COLO668 (cell line): ENCODE results near the gene MRPS6.

Experiments
- DNase-seq: peaks from one replicate; lab custom pipeline; 2025; ENCODE audit not compliant: unreplicated experiment; lab: John Stamatoyannopoulos, UW

The MRPS6 gene

DNA sequence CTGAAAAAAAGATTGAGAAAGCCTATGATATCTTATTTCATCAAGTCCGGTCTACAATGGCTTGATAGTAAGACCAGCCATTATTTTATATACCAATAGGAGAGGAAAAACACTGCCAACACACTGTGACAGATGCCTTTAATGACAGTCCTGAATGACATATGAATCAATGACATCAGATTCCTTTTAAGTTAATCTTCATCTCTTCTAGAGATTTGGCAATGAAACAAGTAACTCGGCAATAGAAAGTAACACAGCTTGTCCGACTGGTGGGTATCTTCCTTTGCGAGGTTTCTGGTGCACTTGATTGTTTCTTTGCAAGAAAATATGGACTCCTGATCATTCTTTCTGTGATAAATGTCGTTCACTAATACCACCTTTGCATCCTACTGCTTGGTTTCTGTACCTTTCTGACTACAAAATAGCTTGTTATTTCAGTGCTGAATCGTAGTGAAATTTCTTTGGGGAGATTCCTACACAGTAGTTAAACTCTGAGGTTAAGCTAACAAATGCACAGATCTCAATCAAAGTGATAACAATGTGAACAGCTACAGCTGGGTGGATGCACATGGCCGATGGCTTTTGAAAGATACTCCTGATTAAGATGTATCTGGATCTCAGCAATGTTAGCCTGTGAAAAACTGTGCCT is 104.7 kb downstream of the MRPS6 start:
- DNase-seq: no peak

DNA sequence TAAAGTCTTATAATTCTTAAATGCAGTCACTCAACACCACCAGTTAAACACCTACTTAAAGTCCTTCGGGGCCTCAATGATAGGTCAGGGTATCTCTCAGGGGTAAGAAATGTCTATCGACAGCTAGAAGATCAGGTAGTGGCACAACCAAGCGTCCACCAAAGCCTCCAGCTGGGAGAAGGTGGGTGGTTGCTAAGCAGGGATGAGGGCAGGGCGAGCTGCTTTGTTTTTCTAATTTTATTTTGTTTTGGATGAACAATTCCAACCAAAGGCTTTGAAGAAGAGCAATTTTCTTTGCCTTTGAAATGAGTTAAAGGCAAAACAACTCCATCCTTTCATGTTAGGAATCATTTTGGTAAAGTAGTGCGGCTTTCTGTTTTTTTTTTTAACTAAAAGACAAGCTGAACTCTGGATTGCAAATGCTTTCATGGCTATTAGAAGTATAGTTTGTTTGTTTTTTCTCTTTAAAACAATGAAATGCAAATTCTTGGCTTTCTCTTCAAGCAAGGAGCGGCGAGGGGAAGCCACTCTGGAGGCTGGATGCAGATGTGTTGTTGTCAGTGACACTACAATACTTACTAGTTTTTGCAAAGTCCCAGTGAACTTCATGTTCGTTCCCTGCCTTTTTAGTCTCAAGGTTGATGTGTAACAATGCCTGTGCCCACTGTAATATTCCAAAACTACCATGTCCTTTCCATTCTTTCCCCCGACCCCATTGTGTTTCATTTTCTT is 106.0 kb downstream of the MRPS6 start:
- DNase-seq: no peak

DNA sequence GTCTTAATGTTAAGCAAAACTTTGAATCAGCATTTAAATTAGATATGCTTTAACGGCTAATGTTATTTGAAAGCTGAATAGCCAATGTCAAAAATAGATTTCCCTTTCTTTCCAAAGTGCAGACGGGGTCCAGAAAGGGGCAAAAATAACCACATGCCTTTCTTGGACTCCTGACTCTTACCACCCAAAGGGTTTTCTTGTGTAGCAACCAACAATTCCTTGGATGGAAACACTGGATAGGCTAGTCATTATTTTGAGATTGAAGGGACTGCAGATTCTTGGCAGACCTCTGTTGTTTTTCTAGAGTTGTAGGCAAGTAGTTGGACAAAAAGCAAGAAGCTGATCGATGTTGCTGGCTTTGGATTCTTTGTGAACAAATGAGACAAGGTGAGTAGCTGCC is 107.0 kb downstream of the MRPS6 start:
- no peak for DNase-seq

DNA sequence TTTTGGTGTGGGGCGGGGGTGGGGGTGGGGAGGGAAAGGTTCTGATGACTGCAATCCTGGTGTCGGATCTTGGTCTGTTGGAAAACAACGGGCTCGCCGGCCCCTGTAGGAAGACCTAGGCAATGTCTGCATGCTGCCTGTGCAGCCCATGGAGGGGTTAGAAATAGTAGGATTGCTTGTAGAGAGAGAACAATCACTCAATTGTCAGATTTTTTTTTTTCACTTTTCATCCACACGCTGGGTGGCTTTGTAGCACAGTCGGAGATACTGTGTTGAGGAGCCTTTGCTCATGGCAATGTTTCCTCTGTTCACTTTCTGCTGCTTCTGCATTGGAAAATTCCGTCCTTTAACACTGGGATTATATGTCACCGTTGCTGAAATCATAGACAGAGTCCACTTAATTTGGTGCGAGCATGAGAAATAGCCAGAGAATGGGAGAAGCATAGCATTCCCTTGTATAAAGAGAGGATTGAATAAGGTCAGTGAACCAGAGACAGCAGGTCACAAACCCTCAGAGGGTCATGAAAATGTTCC is 107.5 kb downstream of the MRPS6 start:
- DNase-seq: no peak

DNA sequence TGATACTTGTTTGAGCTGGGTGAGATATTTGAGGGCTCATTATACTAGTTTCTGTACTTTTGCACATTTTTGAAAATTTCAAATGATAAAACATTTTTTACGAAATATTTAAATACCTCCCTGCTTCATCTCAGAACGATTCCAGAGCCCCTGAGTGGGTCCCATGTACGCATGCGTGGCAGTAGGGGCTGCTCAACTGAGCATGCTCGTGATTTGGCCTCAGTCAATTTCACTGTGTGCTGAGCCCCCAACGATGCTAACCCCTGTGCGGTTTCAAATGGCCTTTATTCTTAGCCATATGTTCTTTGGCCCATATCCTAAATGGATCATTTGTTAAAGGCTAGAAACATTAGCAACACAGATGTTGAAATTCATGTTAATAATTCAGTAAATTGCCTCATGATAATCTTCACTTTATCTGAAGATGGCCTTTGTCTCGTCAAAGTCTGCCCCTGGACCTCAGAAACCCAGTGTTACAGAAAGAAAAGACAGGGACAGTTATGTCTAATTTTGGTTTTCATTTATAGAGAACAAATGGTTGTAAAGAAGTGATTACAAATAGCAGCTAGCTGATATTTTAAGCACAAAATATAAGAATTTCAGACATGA is 108.2 kb downstream of the MRPS6 start:
- DNase-seq: no peak

DNA sequence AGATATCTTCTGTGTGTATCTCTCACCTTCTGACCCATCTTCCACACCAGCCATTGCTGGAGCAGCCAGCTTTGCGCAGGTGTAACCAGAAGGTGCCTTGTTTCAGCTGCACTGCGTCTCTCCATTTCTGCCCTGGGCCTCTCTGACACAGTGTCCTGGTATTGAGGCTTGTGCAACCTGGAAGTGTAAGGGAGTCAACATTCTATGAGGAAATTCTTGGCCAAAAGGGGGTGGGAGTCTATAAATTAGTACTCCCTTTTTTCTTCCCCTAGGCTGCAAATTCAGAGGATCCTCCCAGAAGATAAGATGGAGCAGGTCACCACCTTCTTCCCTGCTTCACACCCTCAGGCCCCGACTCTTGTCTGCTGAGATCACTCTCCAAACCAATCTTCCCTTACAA is 109.1 kb downstream of the MRPS6 start:
- DNase-seq: no peak

DNA sequence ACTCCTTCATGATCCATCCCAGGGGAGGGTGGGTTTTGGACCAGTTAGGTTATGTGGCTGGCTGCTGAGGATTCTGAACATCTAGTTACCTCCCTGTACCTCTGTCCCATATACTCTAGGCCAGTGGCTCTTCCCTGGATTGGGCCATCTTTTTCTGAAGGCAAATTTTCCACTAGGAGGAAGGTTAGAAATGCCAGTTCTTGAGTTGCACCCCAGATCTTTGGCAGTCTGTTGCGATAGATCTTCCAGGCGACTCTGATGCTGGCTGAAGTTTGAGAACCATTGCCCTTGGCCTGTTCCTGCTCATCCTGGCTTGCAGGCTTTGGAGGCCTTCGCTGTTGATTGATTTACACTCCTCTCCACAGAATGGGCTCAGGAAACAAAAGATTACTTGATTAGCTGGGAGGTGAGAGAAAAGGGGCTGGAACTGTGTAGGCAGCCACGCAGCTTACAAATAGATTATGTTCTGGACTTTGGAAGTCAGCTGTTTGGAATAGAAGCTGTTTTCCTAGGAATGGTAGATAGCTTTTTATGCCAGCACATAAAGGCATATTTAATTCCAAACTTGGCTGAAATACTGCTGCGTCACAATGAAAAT is 110.1 kb downstream of the MRPS6 start:
- DNase-seq: no peak

DNA sequence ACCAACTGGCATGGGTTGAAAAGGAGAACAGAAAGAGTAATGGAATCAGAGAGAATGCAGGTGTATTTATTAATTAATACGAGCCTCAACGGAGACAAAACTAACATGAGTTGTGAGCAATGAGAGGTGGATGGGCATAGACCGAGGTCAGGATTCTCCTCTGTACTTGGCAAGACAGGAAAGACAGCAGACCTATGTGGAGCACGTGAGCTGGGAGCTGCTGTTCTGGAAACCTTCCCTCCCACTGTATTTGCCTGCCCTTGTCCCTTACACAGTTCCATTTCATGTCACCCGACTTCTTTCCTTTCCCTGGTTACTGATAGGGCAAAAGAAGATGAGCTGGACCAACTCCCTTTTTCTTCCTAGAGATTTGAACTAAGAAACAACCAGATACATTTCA is 110.9 kb downstream of the MRPS6 start:
- DNase-seq: no peak

DNA sequence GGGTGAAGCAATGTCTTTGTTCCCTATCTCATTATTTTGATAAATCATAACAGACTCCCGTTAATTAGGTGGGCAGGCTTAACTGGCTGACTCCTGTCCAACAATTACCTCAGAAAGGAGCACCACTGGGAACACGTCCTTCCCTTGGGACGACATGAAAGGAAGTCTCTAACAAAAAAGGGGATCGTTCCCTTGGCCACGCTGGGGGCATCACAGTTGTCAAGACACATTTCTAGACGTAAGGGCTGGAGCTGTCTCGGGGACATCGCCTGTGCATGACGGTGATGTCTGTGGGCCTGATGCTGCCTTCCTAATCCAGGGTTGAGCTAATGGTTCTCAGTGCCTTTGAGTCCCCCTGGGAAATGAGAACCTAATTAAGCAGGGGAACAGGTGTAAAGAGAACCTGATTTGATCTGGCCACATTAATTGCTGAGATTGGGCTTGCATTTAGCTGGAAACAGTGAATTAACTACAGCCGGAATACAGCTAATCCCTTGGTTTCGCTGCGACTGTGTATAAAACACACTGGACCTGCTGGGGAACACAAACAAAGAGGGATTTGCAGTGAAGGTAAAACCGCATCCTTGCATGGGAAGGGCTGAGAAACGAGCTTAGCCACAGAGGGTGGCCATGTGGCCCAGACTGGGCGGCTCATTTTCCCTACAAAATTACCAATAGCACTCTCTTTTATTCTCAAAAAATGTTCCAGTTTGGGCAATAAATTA is 111.8 kb downstream of the MRPS6 start:
- no peak for DNase-seq

DNA sequence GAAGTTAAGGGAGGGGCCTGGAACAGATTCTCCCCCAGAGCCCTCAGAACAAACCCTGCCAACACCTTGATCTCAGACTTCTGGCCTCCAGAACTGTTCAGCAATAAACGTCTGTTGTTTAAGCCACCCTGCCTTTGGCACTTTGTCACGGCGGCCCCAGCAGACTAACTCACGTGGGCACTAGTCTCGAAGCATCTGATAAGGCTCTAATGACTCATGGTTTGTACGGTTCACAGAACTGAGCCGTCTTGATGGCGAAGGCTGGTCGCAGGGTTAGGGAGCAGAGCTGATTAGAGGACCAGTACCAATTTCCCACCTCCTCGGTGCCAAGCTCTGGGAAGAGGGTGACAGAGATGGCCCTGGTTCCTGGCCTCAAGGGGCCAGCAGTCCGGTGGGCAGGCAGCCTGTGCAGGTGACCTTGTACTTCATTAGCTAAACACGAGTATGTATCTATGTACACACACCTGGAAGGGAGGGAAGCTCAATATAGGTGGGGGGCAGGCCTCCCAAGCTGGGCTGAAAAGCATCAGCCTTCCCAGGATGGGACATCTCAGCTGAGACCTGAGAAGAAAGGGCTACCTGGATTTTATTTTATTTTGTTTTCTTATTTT is 112.8 kb downstream of the MRPS6 start:
- no peak for DNase-seq

DNA sequence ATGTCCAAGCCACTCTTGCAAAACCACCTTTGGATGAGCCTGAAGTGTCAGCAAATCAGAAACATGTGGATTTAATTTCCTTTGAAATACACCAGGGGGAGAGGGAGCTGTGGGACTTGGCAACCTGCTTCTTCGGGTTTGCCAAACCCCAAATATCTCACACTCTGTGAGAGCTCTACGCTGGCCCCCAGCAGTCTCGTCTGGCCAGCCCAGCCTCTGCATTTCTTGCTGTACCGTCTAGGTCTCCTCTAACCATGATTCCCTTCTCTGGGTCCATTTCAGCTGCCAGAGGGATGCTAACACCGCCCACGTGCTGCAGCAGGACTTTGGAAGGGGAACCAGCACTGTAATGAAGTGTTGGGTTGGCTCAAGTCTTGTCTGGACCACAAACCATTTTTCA is 114.6 kb downstream of the MRPS6 start:
- no peak for DNase-seq

DNA sequence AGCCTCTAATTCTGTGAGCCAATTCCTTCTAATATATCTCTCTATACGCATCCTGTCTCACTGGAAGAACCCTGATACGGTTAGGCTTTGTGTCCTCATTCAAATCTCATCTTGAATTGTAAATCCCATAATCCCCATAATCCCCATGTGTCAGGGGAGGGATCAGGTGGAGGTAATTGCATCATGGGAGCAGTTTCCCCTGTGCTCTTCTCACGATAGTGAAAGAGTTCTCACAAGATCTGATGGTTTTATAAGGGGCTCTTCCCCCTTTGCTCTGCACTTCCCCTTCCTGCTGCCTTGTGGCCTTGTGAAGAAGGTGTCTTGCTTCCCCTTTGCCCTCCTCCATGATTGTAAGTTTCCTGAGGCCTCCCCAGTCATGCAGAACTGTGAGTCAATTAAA is 116.1 kb downstream of the MRPS6 start:
- no peak for DNase-seq

DNA sequence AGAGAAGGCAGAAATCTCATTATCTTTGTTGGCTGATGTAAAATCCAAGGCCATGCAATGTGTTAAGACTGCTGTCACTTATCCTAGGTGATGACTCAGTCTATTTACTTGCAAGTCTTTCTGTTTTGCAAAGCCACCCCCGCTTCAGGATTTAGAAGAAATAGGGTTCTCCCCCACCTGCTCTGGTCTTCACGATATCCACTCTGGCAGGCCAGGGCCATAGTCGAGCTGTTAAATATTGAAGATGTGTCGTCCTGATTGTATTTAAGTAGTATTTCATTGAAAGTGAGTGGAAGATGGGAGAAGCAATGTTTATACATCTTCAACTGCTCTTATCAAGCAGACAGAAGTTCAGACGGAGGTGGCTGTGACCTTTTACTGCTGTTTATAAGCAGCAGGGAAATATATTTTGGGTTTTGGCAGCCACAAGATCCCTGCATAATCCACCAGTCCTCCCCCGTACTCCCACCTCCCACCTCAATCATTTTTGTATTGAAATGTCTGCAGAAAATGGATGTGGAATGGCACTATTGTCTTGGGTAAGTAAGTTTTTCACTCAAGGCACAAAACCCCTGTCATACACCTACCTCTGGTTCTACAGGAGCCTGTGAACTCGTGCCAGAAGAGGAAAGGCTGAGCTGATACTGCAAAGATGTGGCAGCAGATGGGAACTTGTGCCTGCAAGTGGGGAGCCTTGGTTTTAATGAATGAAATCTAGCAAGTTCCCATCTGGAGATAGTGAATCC is 117.4 kb downstream of the MRPS6 start:
- DNase-seq: no peak

DNA sequence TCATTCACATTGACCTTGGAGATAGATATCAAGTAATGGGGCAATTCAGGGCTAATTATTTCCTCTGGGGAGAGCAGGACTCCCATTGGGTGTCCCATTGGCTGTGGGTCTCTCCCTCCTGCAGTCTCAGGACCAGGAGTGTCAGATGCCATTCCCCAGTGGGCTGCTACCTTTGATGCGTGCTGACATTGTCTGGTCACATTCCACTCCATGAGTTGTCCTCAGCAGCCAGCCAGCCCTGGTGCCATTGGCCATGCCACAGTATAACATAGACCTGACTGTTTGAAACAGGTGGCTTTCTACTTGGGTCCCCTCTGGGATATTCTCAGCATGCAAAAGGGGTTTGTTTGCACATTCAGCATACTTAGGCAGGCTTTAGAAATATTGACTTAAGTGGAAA is 118.5 kb downstream of the MRPS6 start:
- no peak for DNase-seq
